ENCODE results near the gene CCDC71. TPM values are rescaled to one million over a fixed set of nuclear protein-coding genes. Genes with fewer than 3 reads are reported as not detected.
A peak's percentile ranks its signal among the peaks of the same experiment; 100 is the strongest.

CCDC71 gene
- total and polyA plus RNA-seq, 7 donors = 12.6 to 26.8 (median 20.0) TPM

- Histone ChIP-seq H3K4me1 (peaks cover 4% of the 10 kb centered on the region), H3K27ac (peak overlapping the region; percentile 92), H3K4me3 (peak overlapping the region; percentile 74), H3K9me3 (no peaks in the 10 kb centered on the region), H3K27me3 (ENCODE audit: insufficient read depth in 3 of 3, low read length in 2 of 3) (no peaks in the 10 kb centered on the region), H3K36me3 (ENCODE audit: insufficient read depth in 1 of 2, low read depth in 1 of 2) (no peaks in the 10 kb centered on the region)
- TF ChIP-seq CTCF (IDR thresholded peaks at IDR 0.05) = no peak
- WGBS, 3 donors = 7 to 19% (median 15%) methylated on average over 47 to 53 of the region's 53 CpGs
- ATAC-seq (peak; percentile 98 to 100 (median 99)), DNase-seq (peak; percentile 99)
- intact Hi-C loops (cut with DNase I) = no loop called here
Observed at GRCh38 chr3:49199239-49199899, 33.2 kb upstream of the CCDC71 start.

DNA sequence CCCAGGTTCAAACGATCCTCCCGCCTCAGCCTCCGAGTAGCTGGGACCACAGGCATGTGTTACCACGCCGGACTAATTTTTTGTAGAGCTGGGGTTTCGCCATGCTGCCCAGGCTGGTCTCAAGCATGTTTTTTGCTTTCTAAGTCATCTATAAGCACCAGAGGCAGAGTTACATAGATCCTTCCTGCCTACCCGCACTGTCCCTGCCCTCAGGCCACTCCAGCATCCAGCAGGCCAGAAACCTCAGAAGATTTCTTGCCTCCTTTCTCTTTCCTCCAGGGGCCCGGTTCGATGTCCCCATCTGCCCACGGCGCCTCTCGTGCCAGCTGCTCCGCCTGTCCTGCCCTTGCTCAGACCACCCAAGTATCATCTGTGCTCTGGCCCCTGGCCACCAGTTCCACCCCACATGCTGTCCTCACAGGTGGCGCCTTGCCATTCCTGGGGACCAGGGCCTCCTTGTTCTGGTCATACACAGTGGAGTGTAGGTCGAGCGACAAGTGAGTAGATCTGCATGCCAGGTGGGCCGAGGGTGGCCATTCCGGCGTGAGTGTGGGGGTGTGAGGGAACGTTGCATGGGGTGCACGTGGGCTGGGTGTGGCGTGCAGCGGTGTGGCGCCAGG lies 32.6 kb upstream of the CCDC71 start:
- Histone ChIP-seq H3K27me3 (ENCODE audit: insufficient read depth in 3 of 3, low read length in 2 of 3) (no peaks in the 10 kb centered on the region), H3K4me1 (peaks cover 4% of the 10 kb centered on the region), H3K4me3 (peak overlapping the region; percentile 74), H3K9me3 (no peaks in the 10 kb centered on the region), H3K36me3 (ENCODE audit: insufficient read depth in 1 of 2, low read depth in 1 of 2) (no peaks in the 10 kb centered on the region), H3K27ac (peak overlapping the region; percentile 92)
- 41 to 56% (median 45%) methylated on average over 24 of the region's 24 CpGs for WGBS, 3 donors
- no peak for DNase-seq
- TF ChIP-seq CTCF (IDR thresholded peaks at IDR 0.05) = no peak
- intact Hi-C loops (cut with DNase I) = no loop called here
- peak in 2 of 4 donors; percentile 3 to 5 for ATAC-seq

GRCh38 chr3:49198161-49198560 lies 32.0 kb upstream of the CCDC71 start:
- no peak for ATAC-seq
- no peak for TF ChIP-seq CTCF (IDR thresholded peaks at IDR 0.05)
- H3K9me3 ChIP-seq = no peaks in the 10 kb centered on the region
- H3K36me3 ChIP-seq (ENCODE audit: insufficient read depth in 1 of 2, low read depth in 1 of 2) = no peaks in the 10 kb centered on the region
- intact Hi-C loops (cut with DNase I) = no loop called here
- H3K4me1 ChIP-seq = peaks cover 4% of the 10 kb centered on the region
- H3K27ac ChIP-seq = peak overlapping the region; percentile 92
- H3K27me3 ChIP-seq (ENCODE audit: insufficient read depth in 3 of 3, low read length in 2 of 3) = no peaks in the 10 kb centered on the region
- DNase-seq = no peak
- 51 to 72% (median 60%) methylated on average over 3 of the region's 3 CpGs for WGBS, 3 donors
- H3K4me3 ChIP-seq = no peak overlapping the region

GRCh38 chr3:49191741-49192140 lies 25.6 kb upstream of the CCDC71 start:
- intact Hi-C loops (cut with DNase I) = no loop called here
- Histone ChIP-seq H3K4me3 (no peak overlapping the region), H3K27ac (no peak overlapping the region), H3K9me3 (no peaks in the 10 kb centered on the region), H3K4me1 (no peaks in the 10 kb centered on the region), H3K36me3 (ENCODE audit: insufficient read depth in 1 of 2, low read depth in 1 of 2) (no peaks in the 10 kb centered on the region), H3K27me3 (ENCODE audit: insufficient read depth in 3 of 3, low read length in 2 of 3) (no peaks in the 10 kb centered on the region)
- DNase-seq (no peak), ATAC-seq (no peak)
- 86 to 94% (median 93%) methylated on average over 1 of the region's 1 CpG for WGBS, 3 donors
- no peak for TF ChIP-seq CTCF (IDR thresholded peaks at IDR 0.05)

All from psoas muscle (tissue), 8 donors.